ENCODE measurements around the gene APBB1.

APBB1 gene

DNA sequence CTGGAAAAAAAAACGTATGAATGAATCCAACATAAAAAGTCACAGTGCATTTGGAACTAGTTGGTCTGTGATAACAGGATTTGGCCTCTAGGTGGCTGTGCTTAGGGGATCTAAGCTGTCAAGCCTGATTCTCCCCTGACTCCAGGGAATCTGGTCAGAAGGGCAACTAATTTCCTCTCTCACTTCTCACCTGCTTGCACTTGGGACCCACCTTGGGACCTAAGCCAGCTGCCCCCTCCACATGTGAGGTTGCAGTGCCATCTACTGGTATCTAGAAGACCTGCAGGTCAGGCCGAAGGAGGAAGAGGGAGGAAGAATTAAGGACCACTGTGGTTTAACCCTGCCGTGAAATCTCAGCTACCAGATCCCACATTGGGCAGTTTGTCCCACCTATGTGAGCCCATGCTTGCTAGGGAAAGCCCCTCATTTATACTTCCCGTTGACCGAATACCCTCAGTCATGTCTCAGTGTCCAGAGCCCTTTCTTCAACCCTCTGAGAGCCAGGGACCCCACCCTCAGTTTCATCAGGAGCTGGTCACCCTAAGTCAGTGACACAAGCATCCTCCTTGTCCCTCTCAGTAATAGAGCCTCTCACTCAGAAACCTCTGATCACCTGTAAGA lies 65.4 kb downstream of the APBB1 start:
- Histone ChIP-seq H3K27me3 (ENCODE audit: control insufficient read depth in 2 of 2, insufficient read depth in 2 of 2, low read length in 2 of 2) (no peaks in the 10 kb centered on the region), H3K36me3 (ENCODE audit: control insufficient read depth in 2 of 2, insufficient read depth in 2 of 2, low read length in 2 of 2) (no peaks in the 10 kb centered on the region), H3K9me3 (ENCODE audit: control insufficient read depth in 2 of 2, low read length in 2 of 2) (no peaks in the 10 kb centered on the region), H3K4me3 (ENCODE audit: low read length in 2 of 2) (no peak overlapping the region), H3K4me1 (ENCODE audit: control insufficient read depth in 2 of 2, insufficient read depth in 2 of 2, low read length in 2 of 2) (no peaks in the 10 kb centered on the region), H3K9ac (ENCODE audit: low read depth in 1 of 2, low read length in 2 of 2) (no peak overlapping the region), H3K27ac (ENCODE audit: low read depth in 2 of 2, low read length in 2 of 2) (no peak overlapping the region)

DNA sequence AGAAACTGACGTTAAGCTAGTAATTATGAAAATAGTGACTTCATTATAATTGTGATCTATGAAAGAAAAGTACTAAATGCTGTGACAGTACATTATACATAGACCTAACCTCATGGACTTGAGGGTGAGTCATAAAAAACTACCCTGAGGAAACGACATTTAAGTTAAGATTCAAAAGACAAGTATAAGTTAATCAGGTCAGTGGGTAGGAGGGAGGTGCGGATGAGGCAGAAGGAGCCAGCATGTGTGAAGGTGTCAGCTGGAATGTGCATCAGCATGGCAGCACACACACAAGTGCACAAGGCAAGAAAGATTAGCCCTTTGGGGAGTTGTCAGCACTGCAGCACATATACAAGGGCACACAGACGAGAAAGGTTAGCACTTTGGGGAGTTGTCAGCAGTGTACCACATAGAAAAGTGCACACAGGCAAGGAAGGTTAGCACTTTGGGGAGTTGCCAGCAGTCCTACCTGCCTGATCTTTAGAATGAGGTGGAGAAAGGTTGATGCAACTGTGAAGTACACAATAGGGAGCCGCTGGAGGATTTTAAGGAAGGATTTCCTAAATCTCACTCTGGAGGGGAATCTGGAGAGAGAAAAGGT lies 67.0 kb downstream of the APBB1 start:
- Histone ChIP-seq H3K9ac (ENCODE audit: low read depth in 1 of 2, low read length in 2 of 2) (no peak overlapping the region), H3K27ac (ENCODE audit: low read depth in 2 of 2, low read length in 2 of 2) (no peak overlapping the region)

DNA sequence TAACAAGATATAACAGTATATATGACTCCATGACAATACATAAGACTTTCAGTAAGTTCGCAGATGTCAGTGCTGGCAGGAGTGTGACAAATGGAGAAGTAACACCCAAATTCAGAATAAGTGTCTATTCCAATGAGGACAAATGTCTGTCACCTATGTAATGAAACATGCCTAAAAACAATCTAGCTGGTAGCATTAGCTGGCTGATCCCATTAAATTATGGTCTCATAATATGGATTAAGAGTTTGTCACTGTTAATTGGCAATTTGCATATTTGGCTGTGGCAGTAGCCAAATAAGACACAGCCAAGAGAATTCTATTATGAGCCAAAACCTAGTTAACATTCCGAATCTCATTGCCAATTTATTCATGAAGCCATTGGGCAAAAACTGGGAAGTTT lies 68.4 kb downstream of the APBB1 start:
- no peak overlapping the region for H3K9ac ChIP-seq (ENCODE audit: low read depth in 1 of 2, low read length in 2 of 2)
- no peak overlapping the region for H3K4me3 ChIP-seq (ENCODE audit: low read length in 2 of 2)
- no peak overlapping the region for H3K27ac ChIP-seq (ENCODE audit: low read depth in 2 of 2, low read length in 2 of 2)
- no peaks in the 10 kb centered on the region for H3K9me3 ChIP-seq (ENCODE audit: control insufficient read depth in 2 of 2, low read length in 2 of 2)
- no peaks in the 10 kb centered on the region for H3K36me3 ChIP-seq (ENCODE audit: control insufficient read depth in 2 of 2, insufficient read depth in 2 of 2, low read length in 2 of 2)
- no peaks in the 10 kb centered on the region for H3K27me3 ChIP-seq (ENCODE audit: control insufficient read depth in 2 of 2, insufficient read depth in 2 of 2, low read length in 2 of 2)
- H3K4me1 ChIP-seq (ENCODE audit: control insufficient read depth in 2 of 2, insufficient read depth in 2 of 2, low read length in 2 of 2): no peaks in the 10 kb centered on the region

More for the DNA sequence above, 67.0 kb downstream of the APBB1 start:
- H3K27me3 ChIP-seq (ENCODE audit: control insufficient read depth in 2 of 2, insufficient read depth in 2 of 2, low read length in 2 of 2): no peaks in the 10 kb centered on the region
- H3K9me3 ChIP-seq (ENCODE audit: control insufficient read depth in 2 of 2, low read length in 2 of 2): no peaks in the 10 kb centered on the region
- H3K4me3 ChIP-seq (ENCODE audit: low read length in 2 of 2): no peak overlapping the region
- H3K4me1 ChIP-seq (ENCODE audit: control insufficient read depth in 2 of 2, insufficient read depth in 2 of 2, low read length in 2 of 2): no peaks in the 10 kb centered on the region
- H3K36me3 ChIP-seq (ENCODE audit: control insufficient read depth in 2 of 2, insufficient read depth in 2 of 2, low read length in 2 of 2): no peaks in the 10 kb centered on the region

DNA sequence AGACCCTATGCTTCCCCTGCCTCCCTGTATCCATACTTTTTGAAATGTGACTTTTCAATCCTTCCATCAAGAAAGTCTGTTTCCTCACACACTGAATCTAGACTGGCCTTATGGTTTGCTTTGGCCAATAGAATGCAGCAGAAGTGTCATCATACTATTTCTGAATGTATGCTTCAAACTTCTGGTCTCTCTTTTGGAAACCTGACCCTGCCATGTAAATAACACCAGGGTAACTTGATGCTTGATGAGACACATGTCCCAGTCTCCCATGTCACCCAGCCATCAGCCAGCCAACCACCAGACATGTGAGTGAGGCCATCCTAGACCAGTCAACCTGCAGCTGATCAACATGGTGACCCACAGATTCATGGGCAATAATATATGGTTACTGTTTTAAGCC lies 68.9 kb downstream of the APBB1 start:
- no peaks in the 10 kb centered on the region for H3K27me3 ChIP-seq (ENCODE audit: control insufficient read depth in 2 of 2, insufficient read depth in 2 of 2, low read length in 2 of 2)
- no peak overlapping the region for H3K27ac ChIP-seq (ENCODE audit: low read depth in 2 of 2, low read length in 2 of 2)
- H3K4me3 ChIP-seq (ENCODE audit: low read length in 2 of 2): no peak overlapping the region
- no peaks in the 10 kb centered on the region for H3K9me3 ChIP-seq (ENCODE audit: control insufficient read depth in 2 of 2, low read length in 2 of 2)
- H3K4me1 ChIP-seq (ENCODE audit: control insufficient read depth in 2 of 2, insufficient read depth in 2 of 2, low read length in 2 of 2): no peaks in the 10 kb centered on the region
- no peak overlapping the region for H3K9ac ChIP-seq (ENCODE audit: low read depth in 1 of 2, low read length in 2 of 2)
- no peaks in the 10 kb centered on the region for H3K36me3 ChIP-seq (ENCODE audit: control insufficient read depth in 2 of 2, insufficient read depth in 2 of 2, low read length in 2 of 2)

DNA sequence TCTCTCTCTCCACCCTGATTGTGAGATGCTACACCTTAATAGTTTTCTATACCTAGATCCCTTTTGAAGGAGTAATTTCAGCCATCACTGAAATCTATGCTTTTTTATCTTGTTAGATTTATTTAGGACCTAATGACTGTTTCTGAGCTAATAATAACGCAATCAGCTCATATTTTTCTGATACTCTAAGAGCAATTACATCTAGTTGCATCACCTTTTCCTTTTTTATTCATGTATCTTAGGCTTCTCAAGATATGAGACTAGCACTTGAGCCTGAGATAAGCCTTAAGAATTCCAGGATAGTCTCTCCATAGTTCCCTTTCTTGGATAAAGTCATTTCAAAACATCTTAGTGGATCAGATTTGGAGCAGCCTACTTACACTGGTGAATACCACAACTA lies 73.5 kb downstream of the APBB1 start:
- no peak overlapping the region for H3K4me3 ChIP-seq (ENCODE audit: low read length in 2 of 2)
- H3K4me1 ChIP-seq (ENCODE audit: control insufficient read depth in 2 of 2, insufficient read depth in 2 of 2, low read length in 2 of 2): no peaks in the 10 kb centered on the region
- no peak overlapping the region for H3K9ac ChIP-seq (ENCODE audit: low read depth in 1 of 2, low read length in 2 of 2)
- H3K9me3 ChIP-seq (ENCODE audit: control insufficient read depth in 2 of 2, low read length in 2 of 2): no peaks in the 10 kb centered on the region
- H3K27me3 ChIP-seq (ENCODE audit: control insufficient read depth in 2 of 2, insufficient read depth in 2 of 2, low read length in 2 of 2): no peaks in the 10 kb centered on the region
- H3K36me3 ChIP-seq (ENCODE audit: control insufficient read depth in 2 of 2, insufficient read depth in 2 of 2, low read length in 2 of 2): no peaks in the 10 kb centered on the region
- H3K27ac ChIP-seq (ENCODE audit: low read depth in 2 of 2, low read length in 2 of 2): no peak overlapping the region

Measured in mucosa of rectum (tissue), 2 donors.